Testis (tissue), 3 donors: ENCODE results near the gene PLA2G4A. TPM values are rescaled to one million over a fixed set of nuclear protein-coding genes. Genes with fewer than 3 reads are reported as not detected.
"Not testable (repeated sequence)": the region's sequence is repeated elsewhere in the genome, so short reads cannot be mapped to it uniquely, and the experiment has no call there.

Experiments used
- DNase-seq: peaks from one replicate; pipeline ENCODE4 v3.0.0-alpha.2; 2019
- H3K27ac ChIP-seq, 2 donors: fragments of 200-600 bp; sonication (generic); one replicate each; pipeline ENCODE4 v1.5.1; 2019
- H3K27me3 ChIP-seq: fragments of 200-600 bp; sonication (generic); one replicate; pipeline ENCODE4 v1.5.1; 2019
- H3K36me3 ChIP-seq: fragments of 200-600 bp; sonication (generic); one replicate; pipeline ENCODE4 v1.5.1; 2017; ENCODE audit warnings: low read depth; ENCODE audit errors: missing control alignments
- H3K4me1 ChIP-seq: fragments of 200-600 bp; sonication (generic); one replicate; pipeline ENCODE4 v1.5.1; 2019
- H3K4me3 ChIP-seq, 2 donors: fragments of 200-600 bp; sonication (generic); one replicate each; pipeline ENCODE4 v1.5.1; 2017 to 2019
- H3K9me3 ChIP-seq: fragments of 200-600 bp; sonication (generic); one replicate; pipeline ENCODE4 v1.5.1; 2017
- POLR2A ChIP-seq: fragments of 450-650 bp; IDR thresholded peaks from one replicate; pipeline ENCODE4 v1.6.1; 2017; ENCODE audit warnings: antibody characterized with exemption, mild to moderate bottlenecking, moderate library complexity
- WGBS, 2 donors: methylation state at CpG; one replicate each; pipeline ENCODE4 v1.1.5; 2018; 5-methylcytosine and 5-hydroxymethylcytosine counted together
- intact Hi-C: fragments of 100-400 bp; cut with DNase I; formaldehyde crosslinking; loops from one replicate; pipeline ENCODE4 v1.15.1; 2023; ENCODE audit warnings: low total_unique reads
- polyA plus RNA-seq: library from polyadenylated mRNA; stranded (reverse); fragments of 350-450 nt; fragmentation: Illumina TruSeq; extraction: RNeasy Lipid Tissue Mini Kit (QIAGEN cat#74804); gene quantifications from one replicate; pipeline ENCODE4 v1.2.3, GENCODE V29; 2014; ENCODE audit warnings: low read depth, low replicate concordance; ENCODE audit not compliant: insufficient read depth
- total RNA-seq, 2 donors: library from RNA; depleted of rRNA; stranded (reverse); fragments of >200 nt; gene quantifications; one replicate each; pipeline ENCODE4 v1.2.3, GENCODE V29; 2016
- TF ChIP-seq, protein P1 (sequence below), 3 experiments: fragments of 450-650 bp in 2 of 3; fragments of 200-600 bp in 1 of 3; sonication (generic) in 1 of 3; IDR thresholded peaks; one replicate each; pipeline ENCODE4 v1.5.1; 2016 to 2019; ENCODE audit warnings: antibody characterized with exemption in 3 of 3, mild to moderate bottlenecking in 2 of 3, moderate library complexity in 1 of 3

The PLA2G4A gene
- total and polyA plus RNA-seq, 3 donors from 2014 or later = 4.9 to 6.4 (median 6.4) TPM

DNA sequence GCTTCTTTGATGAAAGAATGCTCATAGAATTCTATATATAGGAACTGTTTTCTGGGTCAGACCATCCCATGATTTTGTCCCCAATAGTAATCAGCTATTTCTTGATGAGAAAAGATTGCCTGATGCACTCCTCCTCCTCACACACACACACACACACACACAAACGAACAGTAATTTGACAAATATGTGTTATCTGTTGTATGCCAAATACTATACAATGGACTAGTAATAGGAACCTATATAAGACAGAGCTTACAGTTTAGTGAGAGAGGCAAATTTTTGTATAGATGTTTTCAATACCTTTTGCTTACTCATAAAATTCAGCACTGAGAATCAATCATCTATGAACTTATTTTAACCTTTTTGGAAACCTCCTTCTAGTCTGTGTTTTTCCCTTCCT, 76.8 kb downstream of the PLA2G4A start:
- 68% methylated on average over 1 of the region's 1 CpG for WGBS, 2 donors
- no peak overlapping the region for H3K27ac ChIP-seq
- no peaks in the 10 kb centered on the region for H3K27me3 ChIP-seq
- H3K4me1 ChIP-seq = peaks cover under 1% of the 10 kb centered on the region
- no peaks in the 10 kb centered on the region for H3K36me3 ChIP-seq
- intact Hi-C loops = no loop called here
- DNase-seq = no peak
- H3K9me3 ChIP-seq = no peaks in the 10 kb centered on the region
- no peak overlapping the region for H3K4me3 ChIP-seq
- TF ChIP-seq, protein P1, sequence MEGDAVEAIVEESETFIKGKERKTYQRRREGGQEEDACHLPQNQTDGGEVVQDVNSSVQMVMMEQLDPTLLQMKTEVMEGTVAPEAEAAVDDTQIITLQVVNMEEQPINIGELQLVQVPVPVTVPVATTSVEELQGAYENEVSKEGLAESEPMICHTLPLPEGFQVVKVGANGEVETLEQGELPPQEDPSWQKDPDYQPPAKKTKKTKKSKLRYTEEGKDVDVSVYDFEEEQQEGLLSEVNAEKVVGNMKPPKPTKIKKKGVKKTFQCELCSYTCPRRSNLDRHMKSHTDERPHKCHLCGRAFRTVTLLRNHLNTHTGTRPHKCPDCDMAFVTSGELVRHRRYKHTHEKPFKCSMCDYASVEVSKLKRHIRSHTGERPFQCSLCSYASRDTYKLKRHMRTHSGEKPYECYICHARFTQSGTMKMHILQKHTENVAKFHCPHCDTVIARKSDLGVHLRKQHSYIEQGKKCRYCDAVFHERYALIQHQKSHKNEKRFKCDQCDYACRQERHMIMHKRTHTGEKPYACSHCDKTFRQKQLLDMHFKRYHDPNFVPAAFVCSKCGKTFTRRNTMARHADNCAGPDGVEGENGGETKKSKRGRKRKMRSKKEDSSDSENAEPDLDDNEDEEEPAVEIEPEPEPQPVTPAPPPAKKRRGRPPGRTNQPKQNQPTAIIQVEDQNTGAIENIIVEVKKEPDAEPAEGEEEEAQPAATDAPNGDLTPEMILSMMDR (IDR thresholded peaks at IDR 0.05) = no peak
- no peak for TF ChIP-seq POLR2A

DNA sequence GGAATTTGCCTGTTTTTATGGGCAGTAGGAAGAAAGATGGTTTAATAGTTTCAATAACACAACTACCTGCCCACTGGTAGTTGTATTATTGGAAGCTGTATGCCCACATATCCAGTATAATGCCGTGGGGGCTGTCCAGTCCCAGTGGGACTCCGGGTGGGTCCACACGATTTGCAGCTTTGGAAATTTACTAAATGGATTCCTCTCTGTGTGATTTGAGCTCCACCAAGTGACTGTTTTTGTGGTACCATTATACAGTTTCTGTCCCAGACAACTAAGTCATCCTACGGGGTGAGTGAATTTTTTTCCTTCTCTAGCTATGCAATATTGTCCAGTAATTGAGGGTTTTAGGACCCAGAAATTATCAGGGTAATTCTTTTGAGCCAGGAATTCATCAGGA, 86.8 kb downstream of the PLA2G4A start:
- WGBS, 2 donors = 69 to 73% methylated on average over 4 of the region's 4 CpGs
- no peak overlapping the region for H3K4me3 ChIP-seq
- intact Hi-C loops = no loop called here
- DNase-seq = no peak
- no peaks in the 10 kb centered on the region for H3K36me3 ChIP-seq
- no peaks in the 10 kb centered on the region for H3K9me3 ChIP-seq
- peaks cover 7% of the 10 kb centered on the region for H3K4me1 ChIP-seq
- no peaks in the 10 kb centered on the region for H3K27me3 ChIP-seq
- H3K27ac ChIP-seq = no peak overlapping the region
- TF ChIP-seq, protein P1 (IDR thresholded peaks at IDR 0.05) = no peak
- no peak for TF ChIP-seq POLR2A

DNA sequence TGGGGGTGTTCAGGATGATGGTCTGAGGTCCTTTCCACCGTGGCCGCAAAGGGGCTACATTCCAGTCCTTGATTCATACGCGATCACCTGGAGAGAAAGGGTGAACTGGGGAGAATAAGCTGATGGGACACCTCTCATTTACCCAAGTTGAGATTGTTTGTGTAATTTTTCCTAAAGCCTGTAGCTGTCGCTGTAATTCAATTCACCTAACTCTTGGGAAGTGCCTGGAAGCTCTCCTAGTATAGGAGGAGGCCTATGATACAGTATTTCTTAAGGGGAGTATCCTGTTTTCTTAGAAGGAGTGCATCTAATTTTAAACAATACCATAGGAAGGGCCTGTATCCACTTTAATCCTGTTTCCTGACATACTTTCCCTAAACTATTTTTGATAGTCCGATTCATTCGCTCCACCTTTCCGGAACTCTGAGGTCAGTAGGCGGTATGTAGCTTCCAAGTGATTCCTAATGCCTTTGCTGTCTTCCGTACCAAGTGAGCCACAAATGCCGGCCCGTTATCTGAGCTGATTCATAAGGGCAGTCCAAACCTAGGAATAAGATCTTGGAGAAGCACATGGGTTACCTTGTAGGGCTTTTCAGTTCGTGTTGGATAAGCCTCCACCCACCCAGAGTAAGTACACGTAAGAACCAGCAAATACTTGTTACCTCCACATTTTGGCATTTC, 88.5 kb downstream of the PLA2G4A start:
- WGBS, 2 donors = 86 to 87% methylated on average over 14 of the region's 14 CpGs
- H3K9me3 ChIP-seq, H3K36me3 ChIP-seq, DNase-seq, intact Hi-C loops, H3K4me1 ChIP-seq, H3K27me3 ChIP-seq, H3K27ac ChIP-seq, H3K4me3 ChIP-seq: not testable (repeated sequence)
- TF ChIP-seq, protein P1 (IDR thresholded peaks at IDR 0.05) = peak in 2 of 3 experiments; percentile 23 to 38

DNA sequence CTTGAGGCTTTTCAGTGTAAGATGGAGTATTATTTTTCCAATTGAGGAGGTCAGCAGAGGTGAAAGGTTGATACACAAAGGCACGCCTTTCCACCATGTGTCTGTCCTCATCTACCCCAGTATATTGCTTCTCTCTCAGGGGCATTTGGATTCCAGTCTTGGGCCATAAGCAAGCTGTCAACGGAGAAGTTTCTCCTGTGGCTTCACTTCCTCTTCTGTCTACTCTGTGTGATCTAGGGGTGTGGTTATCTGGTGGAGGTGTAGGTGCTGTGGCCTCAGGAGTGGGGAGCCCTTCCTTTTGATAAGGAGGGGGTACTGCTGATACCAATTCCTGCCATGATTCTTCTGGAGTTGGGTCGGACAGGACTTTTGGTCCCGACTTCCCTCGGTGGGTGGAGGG, 92.6 kb downstream of the PLA2G4A start:
- H3K36me3 ChIP-seq, H3K27me3 ChIP-seq, DNase-seq, H3K27ac ChIP-seq, intact Hi-C loops, H3K9me3 ChIP-seq, H3K4me3 ChIP-seq: not testable (repeated sequence)
- peaks cover 17% of the 10 kb centered on the region for H3K4me1 ChIP-seq
- WGBS, 2 donors = 91 to 98% methylated on average over 5 of the region's 5 CpGs

DNA sequence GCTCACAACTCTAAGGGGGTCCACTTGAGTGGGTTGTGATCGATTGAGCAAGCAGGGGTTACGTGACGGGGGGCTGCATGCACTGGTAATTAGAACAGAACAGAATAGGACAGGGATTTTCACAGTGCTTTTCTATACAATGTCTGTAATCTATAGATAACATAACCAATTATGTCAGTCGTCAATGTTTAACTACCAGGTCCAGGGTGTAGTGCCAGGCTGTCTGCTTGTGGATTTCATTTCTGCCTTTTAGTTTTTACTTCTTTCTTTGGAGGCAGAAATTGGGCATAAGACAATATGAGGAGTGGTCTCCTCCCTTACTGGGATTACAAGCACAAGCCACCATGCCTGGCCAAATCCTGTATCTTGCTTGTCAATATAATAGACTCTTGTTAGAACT, 94.1 kb downstream of the PLA2G4A start:
- H3K36me3 ChIP-seq, H3K27me3 ChIP-seq, H3K4me3 ChIP-seq, DNase-seq, intact Hi-C loops, H3K9me3 ChIP-seq, H3K27ac ChIP-seq: not testable (repeated sequence)
- H3K4me1 ChIP-seq = peaks cover 20% of the 10 kb centered on the region
- 66 to 71% methylated on average over 4 of the region's 4 CpGs for WGBS, 2 donors

DNA sequence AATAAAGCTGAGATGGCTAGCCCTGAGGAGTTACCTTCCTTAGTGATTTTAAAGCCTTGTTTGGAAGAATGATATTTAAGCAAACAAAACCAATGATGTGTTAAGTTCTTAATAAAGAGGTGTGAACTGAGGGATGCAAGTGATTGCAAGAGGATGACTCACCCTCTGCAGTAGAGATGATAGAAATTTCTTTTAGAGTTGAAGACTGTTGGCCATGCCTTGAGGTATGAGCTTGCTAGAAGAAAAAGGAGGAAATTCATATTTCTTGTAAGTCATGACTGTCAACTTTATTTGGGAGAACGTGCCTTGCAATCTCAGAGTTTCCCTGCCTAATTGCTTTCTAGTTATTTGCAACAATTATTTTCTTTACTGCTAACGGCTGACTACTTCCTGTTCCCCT, 94.7 kb downstream of the PLA2G4A start:
- no peak overlapping the region for H3K4me3 ChIP-seq
- H3K9me3 ChIP-seq = no peaks in the 10 kb centered on the region
- no peaks in the 10 kb centered on the region for H3K36me3 ChIP-seq
- H3K4me1 ChIP-seq = peaks cover 23% of the 10 kb centered on the region
- no peak for DNase-seq
- TF ChIP-seq, protein P1 (IDR thresholded peaks at IDR 0.05) = no peak
- no peak for TF ChIP-seq POLR2A
- no peak overlapping the region for H3K27ac ChIP-seq
- WGBS, 2 donors = 63 to 64% methylated on average over 2 of the region's 2 CpGs
- intact Hi-C loops = no loop called here
- no peaks in the 10 kb centered on the region for H3K27me3 ChIP-seq
